OCI-M1 (cell line): ENCODE data around the gene SCN9A.
"Not testable (repeated sequence)": the region's sequence is repeated elsewhere in the genome, so short reads cannot be mapped to it uniquely, and the experiment has no call there.

Experiments used
- DNase-seq: peaks from one replicate; lab custom pipeline; 2025; lab: John Stamatoyannopoulos, UW

The SCN9A gene

GRCh38 chr2:166375195-166375735 is 479 bp downstream of the SCN9A start:
- DNase-seq, result peak; percentile 86

GRCh38 chr2:166373951-166374350 is 1.8 kb downstream of the SCN9A start:
- DNase-seq, result peak; percentile 85

- DNase-seq, result no peak
Measured at GRCh38 chr2:166373539-166373938, 2.2 kb downstream of the SCN9A start.

- DNase-seq, result peak; percentile 75
Measured at GRCh38 chr2:166373105-166373504, 2.6 kb downstream of the SCN9A start.

GRCh38 chr2:166372046-166372445 is 3.7 kb downstream of the SCN9A start:
- no peak for DNase-seq

GRCh38 chr2:166365803-166366420 is 9.8 kb downstream of the SCN9A start:
- DNase-seq, result peak; percentile 76

GRCh38 chr2:166365239-166365638 is 10.5 kb downstream of the SCN9A start:
- peak; percentile 58 for DNase-seq

- peak; percentile 55 for DNase-seq
Measured at GRCh38 chr2:166364476-166365161, 11.1 kb downstream of the SCN9A start.

- DNase-seq, result peak; percentile 82
Measured at GRCh38 chr2:166361351-166362153, 14.2 kb downstream of the SCN9A start.

GRCh38 chr2:166360906-166361305 is 14.8 kb downstream of the SCN9A start:
- no peak for DNase-seq

- DNase-seq, result no peak
Measured at GRCh38 chr2:166360426-166360825, 15.3 kb downstream of the SCN9A start.

- DNase-seq, result not testable (repeated sequence)
Measured at GRCh38 chr2:166357950-166358321, 17.8 kb downstream of the SCN9A start.

GRCh38 chr2:166357068-166357949 is 18.4 kb downstream of the SCN9A start:
- DNase-seq, result peak; percentile 98

GRCh38 chr2:166351319-166351718 is 24.4 kb downstream of the SCN9A start:
- DNase-seq, result no peak

GRCh38 chr2:166350525-166350924 is 25.2 kb downstream of the SCN9A start:
- no peak for DNase-seq

- peak; percentile 73 for DNase-seq
Measured at GRCh38 chr2:166344286-166345113, 31.2 kb downstream of the SCN9A start.

GRCh38 chr2:166343467-166343866 is 32.3 kb downstream of the SCN9A start:
- DNase-seq, result peak; percentile 51

GRCh38 chr2:166341426-166341825 is 34.3 kb downstream of the SCN9A start:
- DNase-seq, result no peak

- no peak for DNase-seq
Measured at GRCh38 chr2:166338831-166339339, 36.9 kb downstream of the SCN9A start.

- peak; percentile 73 for DNase-seq
Measured at GRCh38 chr2:166337932-166338331, 37.8 kb downstream of the SCN9A start.

- DNase-seq, result peak; percentile 42
Measured at GRCh38 chr2:166335284-166335683, 40.5 kb downstream of the SCN9A start.
